GM19025 (cell line): Measurements from ENCODE around the gene ZFP36L1.
A peak's percentile ranks its signal among the peaks of the same experiment; 100 is the strongest.

Experiments used
- ATAC-seq: cut with Tn5 transposase; IDR thresholded peaks from one replicate; pipeline ENCODE4 v1.9.1; 2021; ENCODE audit warnings: mild to moderate bottlenecking, low read depth, moderate library complexity; ENCODE audit not compliant: unreplicated experiment

Gene ZFP36L1

DNA sequence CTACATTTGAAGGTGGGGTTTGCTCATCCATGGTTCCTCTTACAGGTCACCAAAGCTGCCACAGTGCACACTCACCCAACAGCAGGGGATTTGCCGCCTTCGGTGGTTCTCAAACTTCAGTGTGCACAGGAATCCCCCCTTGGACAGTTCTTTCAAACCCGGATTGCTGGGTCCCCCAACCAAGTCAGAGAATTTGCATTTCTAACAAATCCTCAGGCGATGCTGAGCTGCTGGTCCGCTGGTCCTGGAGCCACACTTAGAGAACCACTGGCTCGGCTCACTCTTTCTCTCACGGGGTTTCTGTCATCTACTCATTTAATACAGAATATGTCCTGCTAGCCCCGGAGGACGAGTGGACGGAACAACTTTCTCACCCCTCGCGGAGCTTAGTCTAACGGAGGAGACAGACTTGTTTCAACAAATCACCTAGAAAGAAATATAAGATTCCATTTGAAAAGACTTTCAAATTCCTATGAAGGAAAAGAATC lies 24.1 kb upstream of the ZFP36L1 start:
- no peak for ATAC-seq

DNA sequence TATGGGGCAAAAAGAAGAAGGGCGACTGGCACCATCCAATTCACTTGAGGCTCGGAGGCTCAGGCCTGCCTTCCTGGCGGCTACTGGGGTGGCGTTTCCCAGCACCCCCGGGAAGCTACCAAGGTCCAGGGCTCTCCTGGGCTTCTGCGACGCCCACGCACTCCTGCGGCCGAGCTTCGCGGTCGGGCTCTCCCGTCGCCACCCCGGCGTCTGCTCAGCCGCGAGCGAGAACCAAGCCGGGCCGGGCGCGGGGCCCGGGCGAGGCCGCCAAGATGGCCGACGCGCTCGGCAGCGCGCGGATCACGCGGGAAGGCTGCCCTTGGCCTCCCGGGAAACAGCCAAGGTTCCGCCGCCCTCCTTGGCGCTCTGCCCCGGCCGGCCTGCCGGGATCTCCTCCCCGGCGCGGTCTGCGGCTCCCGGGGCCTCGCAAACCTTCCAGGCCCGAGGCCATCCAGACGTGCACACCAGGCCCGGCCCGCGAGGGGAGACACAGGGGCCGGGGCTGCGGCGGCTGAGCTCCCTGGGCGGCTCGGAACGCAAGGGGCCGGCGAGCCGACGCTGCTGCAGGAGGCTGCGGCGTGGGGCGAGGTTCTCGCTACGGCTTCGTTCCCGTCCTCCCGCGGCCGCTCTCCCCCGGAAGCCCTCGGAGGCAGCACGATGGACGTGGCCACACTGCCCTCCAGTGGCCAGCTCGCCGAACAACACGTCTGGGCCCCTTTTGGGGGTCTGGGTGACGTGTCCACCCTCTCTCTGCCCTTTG lies 23.5 kb upstream of the ZFP36L1 start:
- peak; percentile 40 for ATAC-seq

DNA sequence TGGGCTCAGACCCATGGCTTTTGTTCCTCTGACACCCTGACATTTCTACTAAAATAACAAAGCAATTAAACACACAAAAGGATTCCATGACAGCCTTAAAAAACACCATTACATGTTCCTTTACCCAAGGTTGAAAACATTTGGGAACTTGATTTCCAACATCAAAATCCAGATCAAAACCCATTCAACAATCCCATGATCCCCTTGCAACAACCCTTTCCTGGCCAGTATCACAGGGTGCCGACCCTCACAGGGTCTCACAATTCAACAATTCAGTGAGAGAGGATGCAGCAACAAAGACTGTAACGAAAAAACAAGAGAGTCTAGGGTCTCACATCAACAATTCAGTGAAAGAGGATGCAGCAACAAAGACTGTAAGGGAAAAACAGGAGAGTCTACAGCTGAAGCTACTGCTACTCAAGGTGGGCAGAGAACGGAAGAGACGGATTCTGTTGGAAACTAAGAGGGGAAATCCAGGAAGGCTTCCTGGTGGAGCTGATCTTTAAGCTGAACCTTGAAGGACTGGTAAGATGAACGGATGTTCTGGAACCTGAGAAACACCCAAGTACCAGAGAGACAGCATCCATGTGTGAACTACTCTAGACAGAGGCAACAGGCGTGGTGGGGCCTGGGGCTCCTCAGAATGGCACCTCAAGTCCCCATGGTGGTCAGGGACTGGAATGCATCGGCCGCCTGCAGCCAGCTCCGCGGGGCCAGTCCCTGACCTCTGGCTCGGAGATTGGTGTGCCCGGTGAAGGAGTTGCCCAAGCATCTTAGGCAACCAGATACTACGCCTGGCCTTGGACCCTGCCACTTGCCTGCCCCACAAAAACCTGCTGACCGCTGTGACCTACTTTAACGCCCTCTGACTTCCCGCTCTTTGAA lies 22.7 kb upstream of the ZFP36L1 start:
- no peak for ATAC-seq

DNA sequence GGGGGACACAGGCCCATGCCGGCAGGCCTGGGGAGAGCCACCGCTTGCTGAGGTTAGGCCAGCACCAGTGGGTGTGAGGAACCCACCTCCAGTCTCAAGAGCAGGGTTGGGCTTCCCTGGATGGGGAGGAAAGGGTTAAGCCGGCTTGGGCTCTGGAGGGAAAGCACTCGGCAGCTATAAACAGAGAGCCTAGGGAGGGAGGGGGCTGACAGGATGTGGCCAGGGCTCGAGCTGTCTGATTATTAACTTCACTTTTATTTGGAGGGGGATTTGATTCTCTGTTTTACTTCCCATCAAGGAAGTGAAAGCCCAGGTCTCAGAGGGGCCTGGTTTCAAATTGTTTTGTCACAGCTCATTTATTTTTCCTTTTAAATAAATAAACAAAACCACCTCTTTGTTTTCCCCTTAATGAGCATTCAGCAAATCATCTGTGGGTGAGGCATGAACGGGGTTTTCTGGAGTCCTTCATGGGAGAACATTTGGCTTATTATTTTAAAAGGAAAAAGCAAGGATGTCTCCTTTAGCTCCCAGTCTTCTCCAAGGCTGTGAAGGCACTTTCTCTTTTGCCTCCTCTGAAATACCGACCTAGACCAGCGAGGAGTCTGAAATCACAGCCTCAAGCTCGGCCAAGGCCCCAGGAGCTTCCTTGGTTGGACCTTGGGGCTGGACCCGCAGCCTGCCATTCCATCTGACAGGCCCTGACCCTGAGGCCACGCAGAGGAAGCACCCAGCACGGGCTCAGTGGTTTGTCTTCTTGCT lies 21.9 kb upstream of the ZFP36L1 start:
- no peak for ATAC-seq

DNA sequence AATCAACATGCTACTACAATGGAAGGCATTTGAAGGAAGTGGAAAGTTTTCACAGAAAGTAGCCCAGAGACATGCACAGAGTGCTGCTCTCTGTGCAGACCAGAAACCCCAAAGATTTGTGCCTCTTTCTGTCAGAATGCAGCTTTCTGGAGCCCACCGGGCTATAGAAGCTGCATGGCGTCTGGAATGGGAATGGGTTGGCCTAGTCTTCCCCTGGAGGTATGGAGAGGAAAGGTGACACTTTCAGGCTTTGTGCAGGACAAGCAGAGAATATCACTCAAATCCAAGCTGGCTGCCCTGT lies 21.3 kb upstream of the ZFP36L1 start:
- no peak for ATAC-seq

DNA sequence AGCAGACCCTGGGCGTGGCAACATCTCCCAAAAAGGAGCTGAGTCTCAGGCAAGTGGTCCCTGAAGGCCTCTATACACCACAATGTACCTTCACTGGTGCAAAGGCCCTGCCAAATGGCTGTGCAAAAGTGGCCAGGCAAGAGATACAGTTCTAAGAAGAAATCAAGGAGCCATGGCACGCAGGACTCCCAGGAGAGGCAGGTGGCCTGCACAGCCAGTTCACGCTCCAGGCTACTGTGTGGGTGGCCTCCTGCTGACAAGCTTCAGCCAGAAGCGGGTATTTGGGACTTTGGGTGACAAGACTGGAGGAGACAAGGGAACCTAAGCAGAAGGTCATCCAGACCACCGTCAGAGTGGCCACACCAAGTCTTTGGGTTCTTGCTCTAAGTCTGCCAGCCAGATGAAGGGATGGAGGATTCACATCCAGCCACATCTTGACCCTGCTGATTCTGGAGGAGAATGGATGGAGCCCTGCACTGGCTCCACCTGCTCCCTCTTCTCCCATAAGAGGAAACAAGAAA lies 20.5 kb upstream of the ZFP36L1 start:
- no peak for ATAC-seq

DNA sequence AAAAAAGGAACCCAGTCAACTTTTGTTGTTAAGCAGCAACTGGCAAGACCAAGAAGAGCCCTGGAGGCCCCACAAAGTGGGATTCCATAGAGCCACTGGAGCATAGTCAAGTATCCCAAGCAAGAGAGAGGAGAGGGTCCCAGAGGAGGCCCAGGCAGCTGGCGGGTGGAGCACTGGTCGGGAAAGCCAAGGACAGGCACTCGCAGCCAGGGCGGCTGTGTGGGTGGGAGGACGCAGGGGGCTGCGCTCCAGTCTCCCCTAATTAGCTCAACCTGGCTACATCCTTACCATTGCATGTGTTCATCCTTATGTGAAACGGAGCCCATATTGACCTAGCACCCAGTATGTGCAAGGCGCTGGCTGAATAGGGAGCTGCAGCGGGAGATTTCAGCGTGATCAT lies 18.3 kb upstream of the ZFP36L1 start:
- no peak for ATAC-seq

DNA sequence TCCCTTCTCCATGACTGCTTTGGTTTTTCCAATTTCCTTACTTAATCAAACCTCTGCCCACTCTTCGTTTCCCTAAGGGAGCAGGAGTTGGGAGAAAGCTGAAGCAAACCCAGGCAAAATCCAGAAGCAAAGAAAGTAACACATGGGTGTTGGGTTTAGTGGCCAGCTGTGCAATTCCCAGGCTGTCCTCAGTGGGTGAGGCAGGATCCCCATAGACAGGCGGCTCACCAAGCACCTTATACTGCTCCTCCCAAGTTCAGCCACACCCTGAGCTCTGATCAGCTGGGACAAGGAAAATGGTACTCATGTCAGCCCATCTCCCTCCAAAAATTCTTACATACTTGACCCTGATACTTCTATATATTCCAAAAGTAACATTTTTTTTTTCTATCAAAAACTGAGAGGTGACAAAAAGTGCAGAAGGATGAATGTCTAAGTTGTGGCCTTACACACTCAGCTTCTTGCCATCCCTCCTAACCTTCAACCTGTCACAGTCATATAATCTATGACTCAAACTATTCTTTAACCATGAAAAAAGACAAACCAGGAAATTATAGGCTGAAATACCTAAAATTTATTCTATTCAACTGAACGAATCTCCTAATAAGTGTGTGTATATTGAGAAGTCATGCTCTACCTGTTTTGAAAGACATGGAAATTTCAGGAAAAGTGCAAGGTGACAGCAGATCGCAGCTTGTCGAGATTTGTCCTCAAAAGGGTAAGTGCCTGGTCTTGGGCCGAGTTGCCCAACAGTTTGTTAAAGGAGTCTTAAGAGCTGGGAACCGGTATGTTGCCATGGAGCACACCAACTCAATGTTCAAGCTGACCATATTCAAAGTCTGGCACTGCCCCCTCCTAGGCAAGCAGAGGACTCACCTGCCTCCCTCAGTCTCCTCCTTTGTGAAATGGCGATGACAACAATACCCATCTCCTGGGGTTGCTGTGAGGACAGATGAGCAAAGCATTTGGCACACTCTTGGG lies 17.6 kb upstream of the ZFP36L1 start:
- no peak for ATAC-seq

DNA sequence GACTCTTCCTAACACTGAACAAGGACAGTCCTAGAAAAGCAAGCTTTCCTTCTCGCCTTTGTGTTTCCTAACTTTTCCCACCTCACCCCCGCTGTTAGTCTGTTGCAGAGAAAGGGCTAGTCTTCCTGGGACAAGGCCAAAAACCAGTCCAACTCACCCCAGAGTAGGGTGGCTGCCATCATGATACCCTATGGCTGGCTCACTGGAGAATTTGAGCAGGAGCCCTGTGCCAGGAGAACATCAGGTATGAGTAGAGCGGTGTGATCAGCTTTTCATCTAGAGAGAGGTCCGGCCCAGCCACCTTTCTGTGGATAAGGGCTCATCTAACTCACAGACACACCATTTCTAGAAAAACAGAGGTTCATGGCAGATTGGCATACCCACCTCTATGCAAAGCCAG lies 16.7 kb upstream of the ZFP36L1 start:
- ATAC-seq = no peak

DNA sequence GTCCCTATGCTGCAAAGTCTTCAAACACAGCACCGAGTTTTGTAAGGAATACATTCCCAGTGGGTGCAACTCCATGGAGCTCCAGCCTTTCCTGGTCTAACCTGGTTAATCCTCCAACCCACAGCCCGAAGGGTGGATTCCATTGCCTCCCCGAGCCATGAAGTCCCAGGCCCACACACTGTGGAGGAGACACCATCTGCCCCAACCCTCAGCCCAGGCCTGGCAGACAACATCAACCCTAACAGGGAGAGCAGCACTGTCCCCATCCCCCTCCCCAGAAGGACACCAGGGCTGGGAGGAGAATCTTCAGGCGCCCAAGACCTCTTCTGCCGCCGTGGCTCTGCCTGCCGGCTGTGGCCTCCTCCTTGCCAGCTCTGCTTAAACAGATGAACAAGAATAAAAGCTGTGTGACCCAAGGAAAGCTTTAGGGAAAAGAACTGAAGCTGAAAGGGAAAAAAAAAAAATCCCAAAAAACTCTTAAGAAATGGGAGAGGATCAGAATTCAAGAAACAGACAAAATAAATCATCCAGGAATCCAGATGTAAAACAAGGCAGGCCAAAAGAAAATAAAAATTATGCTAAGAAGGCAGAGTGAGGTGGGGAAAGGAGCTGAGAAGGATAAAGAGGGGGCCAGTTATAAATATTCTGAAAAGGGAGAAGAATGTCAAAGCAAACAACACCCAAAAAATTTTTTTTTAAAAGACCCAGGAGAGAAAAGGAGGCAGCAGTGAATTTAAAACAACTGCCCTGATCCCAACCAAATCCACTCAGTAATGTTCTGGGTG lies 16.0 kb upstream of the ZFP36L1 start:
- ATAC-seq = no peak

DNA sequence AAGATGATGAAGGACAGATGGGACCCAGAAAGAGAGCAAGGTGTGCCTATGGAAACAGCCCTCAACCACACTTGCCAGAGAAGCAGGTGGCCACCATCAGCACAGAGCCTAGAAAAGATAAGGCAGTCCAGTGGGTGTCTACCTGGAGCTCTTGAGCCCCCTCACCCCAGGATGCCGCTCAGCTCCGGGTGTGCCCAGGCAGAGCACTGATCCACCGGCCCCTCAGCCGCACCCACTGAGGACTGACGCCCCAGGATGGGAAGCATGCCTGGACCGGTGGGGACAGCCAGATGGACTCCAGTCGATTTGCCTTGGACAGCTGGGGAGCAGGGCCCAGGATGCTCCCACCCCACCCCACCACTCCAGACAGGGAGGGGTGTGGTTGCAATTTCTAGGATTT lies 15.1 kb upstream of the ZFP36L1 start:
- ATAC-seq = no peak

DNA sequence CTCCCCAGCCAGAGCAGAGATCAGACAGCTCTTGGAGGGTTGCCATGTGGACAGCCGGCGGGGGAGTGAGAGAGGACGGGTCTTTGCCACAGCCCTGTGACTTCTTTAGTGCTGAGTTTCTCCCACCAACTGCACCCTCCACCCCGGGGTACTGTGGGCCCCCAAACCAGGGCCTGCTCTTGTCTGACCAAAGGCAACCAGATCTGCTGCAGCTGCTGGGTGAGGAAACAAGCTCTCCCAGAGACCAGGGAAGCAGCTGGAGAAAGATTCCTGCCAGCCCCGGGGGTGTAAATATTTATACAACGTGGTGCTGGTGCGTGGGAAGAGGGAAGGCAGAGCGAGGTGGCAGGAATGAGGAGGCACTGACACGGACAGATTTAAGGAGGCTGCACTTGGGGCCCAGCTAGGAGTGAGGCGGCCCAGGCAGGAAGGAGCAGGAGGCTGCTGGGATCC lies 14.3 kb upstream of the ZFP36L1 start:
- ATAC-seq = no peak

DNA sequence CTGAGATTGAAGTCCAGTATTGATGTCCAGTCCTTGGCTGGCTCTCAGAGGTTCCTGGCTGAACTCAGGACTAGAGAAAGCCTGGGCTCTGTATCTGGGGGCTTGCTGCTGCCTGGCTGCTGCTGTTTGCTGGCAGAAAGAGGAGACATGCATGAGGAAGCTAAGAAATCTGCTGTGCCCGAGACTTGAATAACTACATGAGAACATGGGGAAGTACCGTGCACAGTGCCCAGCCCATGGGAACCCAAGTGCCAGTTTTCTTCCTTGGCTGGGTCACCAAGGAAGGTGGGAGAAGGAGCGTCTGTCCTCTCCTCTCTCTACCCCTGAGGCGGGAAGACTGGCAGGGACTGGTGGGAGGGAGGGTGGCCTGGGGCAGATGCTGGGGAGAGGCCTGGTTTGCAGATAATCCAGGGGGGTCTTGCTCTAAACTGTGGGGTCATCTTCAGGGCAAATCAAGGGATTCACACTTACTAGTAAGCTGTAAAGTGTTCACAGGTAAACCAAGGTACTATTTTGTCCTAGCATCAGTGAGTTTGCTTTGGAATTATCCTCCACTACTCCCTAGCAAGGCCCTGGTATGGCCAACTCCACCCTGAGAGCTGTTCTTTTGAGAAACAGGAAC lies 13.8 kb upstream of the ZFP36L1 start:
- ATAC-seq = no peak

DNA sequence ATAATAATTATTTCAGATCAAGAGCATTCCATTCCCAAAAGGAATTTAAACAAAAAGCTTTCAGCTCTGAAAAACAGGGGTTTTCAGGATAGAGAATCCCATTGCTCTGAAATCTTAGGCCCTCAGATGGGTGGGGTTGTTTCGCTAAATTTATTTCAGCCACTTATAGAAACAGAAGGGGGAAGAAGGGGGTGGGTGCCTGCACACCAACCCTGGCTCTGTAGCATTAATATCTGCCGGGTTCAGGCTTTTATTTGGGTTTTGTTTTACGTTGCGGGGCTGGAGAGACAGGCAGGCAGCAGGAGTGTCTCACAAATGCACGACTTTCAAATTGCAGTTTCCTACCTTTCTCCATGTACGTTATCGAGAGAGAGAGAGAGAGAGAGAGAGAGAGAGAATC lies 12.5 kb upstream of the ZFP36L1 start:
- no peak for ATAC-seq

DNA sequence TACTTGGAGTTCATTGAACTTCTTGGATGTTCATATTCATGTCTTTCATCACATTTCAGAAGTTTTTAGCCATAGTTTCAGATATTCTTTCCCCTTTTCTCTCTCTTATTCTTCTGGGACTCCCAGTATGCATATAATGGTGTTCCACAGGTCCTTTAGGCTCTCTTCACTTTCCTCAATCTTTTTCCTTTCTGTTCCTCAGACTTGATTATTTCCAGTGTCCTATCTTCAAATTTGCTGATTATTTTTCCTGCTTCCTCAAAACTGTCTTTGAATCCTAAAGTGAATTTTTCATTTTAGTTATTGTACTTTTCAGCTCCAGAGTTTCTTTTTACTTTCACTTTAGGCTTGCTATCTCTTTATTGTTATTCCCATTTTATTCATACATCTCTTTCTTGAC lies 8.8 kb upstream of the ZFP36L1 start:
- no peak for ATAC-seq

DNA sequence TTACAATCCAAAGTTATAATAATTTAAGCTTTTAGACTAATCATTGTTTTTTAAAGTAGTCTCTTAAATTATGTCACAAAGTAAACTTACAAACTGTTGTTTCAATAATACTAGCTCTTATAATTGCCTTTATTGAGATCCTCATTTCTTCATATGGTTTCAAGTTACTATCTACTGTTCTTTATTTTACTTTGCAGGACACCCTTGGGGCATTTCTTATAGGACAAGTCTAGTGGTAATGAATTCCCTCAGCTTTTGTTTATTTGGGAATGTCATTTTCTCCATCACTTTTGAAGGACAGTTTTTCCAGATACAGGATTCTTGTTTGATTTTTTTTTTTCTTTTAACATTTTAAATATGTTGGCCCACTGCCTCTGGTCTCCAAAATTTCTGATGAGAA lies 8.1 kb upstream of the ZFP36L1 start:
- ATAC-seq = no peak

DNA sequence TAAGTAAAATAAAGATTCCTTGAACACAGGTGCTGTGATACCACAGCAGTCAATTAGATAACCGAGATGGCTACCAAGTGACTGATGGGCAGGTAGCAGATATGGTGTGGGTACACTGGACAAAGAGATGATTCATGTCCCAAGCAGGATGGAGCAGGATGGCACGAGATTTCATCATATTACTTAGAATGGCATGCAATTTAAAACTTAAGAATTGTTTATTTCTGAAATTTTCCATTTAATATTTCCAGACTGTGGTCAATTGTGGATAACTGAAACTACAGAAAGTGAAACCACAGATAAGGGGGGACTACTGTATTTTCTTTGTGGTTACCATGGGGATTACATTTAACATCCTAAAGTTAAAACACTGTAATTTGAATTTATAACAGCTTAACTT lies 7.5 kb upstream of the ZFP36L1 start:
- ATAC-seq = no peak

DNA sequence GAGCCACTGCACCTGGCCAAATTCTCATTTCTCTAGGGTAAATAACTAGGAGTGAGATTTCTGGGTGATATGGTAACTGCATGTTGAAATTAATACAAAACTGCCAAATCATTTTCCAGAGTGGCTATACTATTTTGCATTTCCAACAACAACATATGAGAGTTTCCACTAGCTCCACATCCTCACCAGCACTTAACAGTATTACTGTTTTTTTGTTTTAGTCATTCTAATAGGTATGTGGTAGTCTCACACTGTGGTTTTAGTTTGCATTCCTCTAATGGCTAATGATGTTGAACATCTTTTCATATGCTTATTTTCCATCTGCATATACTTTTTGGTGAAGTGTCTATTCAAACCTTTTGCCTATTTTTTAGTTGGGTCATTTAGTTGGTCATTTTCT lies 5.8 kb upstream of the ZFP36L1 start:
- no peak for ATAC-seq
